Measurements from ENCODE around the gene OR14A2.
"Not testable (repeated sequence)": the region's sequence is repeated elsewhere in the genome, so short reads cannot be mapped to it uniquely, and the experiment has no call there.

Gene OR14A2

DNA sequence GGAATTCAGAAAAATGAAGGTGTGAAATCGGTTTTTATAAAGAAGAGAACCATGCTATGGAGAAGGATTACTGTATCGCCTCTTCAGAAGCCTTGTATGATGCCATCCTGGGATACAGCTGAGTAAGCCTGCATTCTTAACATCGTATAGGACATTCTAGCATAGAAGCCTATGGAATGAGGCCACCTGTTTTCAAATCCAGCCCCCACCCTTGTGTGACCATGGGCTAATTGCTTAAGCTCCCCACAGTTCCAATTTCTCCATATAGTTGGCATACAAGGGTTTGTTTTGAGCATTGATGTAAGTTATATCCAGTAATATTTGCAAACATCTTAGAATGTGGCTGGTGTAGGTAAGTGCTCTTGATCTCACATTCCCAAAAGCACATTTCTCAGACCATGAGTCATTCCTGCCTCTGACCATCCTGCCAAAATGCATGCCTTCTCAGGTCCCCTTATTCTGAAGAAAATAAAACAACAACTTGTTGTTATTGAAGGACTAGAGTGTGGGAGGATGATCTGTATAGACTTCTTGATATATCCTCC is 1.5 kb downstream of the OR14A2 start:
- no peak overlapping the region for H3K4me3 ChIP-seq (ENCODE audit: low read depth, low read length)
- TF ChIP-seq, protein P1, sequence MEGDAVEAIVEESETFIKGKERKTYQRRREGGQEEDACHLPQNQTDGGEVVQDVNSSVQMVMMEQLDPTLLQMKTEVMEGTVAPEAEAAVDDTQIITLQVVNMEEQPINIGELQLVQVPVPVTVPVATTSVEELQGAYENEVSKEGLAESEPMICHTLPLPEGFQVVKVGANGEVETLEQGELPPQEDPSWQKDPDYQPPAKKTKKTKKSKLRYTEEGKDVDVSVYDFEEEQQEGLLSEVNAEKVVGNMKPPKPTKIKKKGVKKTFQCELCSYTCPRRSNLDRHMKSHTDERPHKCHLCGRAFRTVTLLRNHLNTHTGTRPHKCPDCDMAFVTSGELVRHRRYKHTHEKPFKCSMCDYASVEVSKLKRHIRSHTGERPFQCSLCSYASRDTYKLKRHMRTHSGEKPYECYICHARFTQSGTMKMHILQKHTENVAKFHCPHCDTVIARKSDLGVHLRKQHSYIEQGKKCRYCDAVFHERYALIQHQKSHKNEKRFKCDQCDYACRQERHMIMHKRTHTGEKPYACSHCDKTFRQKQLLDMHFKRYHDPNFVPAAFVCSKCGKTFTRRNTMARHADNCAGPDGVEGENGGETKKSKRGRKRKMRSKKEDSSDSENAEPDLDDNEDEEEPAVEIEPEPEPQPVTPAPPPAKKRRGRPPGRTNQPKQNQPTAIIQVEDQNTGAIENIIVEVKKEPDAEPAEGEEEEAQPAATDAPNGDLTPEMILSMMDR (conservative IDR thresholded peaks at IDR 0.05; ENCODE audit: low read depth, low read length): no peak
- DNase-seq (ENCODE audit: low read depth): peak; percentile 8

DNA sequence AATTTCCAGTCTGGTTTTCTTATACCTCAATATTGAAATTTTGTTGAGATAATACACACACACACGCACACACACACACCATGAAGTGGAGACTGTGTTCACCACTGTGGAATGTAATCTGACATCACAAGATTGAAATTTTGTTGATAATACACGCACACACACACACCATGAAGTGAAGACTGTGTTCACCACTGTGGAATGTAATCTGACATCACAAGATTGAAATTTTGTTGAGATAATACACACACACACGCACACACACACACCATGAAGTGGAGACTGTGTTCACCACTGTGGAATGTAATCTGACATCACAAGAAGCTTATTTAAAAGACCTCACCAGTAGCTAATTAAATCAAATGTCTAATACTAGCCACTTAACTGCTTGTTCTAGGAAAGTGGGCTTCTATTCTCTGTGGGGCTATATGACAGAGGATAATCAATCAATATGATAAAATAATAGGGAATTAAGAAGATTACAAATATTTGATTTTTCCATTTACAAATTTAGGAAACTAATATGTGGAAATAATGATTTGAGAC is 5.7 kb downstream of the OR14A2 start:
- peak; percentile 27 for DNase-seq (ENCODE audit: low read depth)
- not testable (repeated sequence) for H3K4me3 ChIP-seq (ENCODE audit: low read depth, low read length)

DNA sequence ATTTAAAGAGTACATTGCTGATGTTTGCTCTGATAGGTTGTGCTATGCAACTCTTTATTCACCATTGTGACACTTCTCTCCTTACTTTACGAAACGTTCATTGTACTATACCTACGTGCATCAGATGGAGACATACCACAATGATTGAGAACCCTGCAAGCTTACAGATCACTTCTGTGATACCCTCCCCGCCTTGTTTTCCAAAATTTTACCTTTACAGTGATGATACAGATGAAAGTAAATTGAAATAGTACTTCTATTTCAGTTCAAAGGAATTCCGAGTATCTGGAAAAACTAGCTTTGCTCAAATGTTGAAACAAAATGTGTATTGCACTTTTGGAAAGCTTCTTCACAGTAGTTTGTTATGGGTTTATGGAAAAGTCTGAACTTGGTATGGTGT is 6.2 kb downstream of the OR14A2 start:
- DNase-seq (ENCODE audit: low read depth): no peak
- TF ChIP-seq, protein P1 (conservative IDR thresholded peaks at IDR 0.05; ENCODE audit: low read depth, low read length): no peak
- H3K4me3 ChIP-seq (ENCODE audit: low read depth, low read length): no peak overlapping the region

DNA sequence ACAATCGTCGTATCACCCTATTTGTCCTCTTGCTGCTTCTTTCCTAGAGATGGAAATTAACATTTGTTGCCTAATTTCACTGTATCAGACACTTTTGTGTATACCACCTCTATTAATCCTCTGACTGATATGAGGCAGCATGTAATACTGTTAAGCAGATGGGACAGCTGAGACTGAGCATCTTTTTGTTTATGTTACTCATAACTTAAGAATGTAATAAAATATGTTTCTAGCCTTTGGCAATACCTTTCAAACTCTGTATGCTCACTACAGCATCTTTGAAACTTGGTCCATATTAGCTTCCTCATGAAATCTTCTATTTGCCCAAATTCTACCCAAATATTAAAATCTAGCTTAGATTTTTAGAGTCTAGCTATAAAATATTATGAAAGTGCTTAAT is 7.2 kb downstream of the OR14A2 start:
- TF ChIP-seq, protein P1 (conservative IDR thresholded peaks at IDR 0.05; ENCODE audit: low read depth, low read length): no peak
- peak; percentile 1 for DNase-seq (ENCODE audit: low read depth)
- H3K4me3 ChIP-seq (ENCODE audit: low read depth, low read length): no peak overlapping the region

DNA sequence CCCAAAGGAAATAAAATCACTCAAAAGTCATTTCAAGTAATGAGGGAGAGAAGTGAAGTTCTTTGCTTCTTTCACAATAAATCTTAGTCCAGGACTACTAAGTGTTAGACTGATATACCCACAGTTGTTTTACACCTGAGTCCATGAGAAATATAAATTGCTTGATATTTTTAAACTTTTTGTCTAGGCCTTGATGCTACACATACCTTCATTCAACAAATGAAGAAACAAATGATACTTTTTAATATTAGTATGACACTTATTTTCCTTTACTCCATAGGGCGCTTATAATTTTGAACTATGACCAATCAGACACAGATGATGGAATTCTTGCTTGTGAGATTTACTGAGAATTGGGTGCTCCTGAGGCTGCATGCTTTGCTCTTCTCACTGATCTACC is 9.6 kb downstream of the OR14A2 start, which contains the start of gene OR14K1:
Gene OR14K1 (plus strand): TSS at position 301 of the 400 bp plus-strand sequence. CDS start 0 bp downstream, at position 301.
- H3K4me3 ChIP-seq (ENCODE audit: low read depth, low read length): no peak within 1 kb of the TSS
- TF ChIP-seq, protein P1 (conservative IDR thresholded peaks at IDR 0.05; ENCODE audit: low read depth, low read length): no peak
- DNase-seq (ENCODE audit: low read depth): no peak

DNA sequence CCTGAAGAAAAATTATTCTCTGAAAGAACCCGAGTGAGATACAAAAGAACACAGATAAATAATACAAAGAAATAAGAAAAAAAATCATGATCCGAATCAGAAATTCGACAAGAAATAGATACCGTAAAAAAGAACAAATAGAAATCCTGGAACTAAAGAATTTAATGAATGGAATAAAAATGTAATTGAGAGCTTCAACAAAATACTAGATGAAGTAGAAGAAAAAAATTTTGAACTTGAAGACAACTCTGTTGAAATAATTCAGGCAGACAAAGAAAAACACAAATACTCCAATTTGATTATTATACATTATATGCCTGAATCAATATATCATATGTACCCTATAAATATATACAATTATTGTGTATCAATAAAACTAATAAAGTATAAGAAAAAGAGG is 26.7 kb downstream of the OR14A2 start:
- DNase-seq (ENCODE audit: low read depth): no peak
- TF ChIP-seq, protein P1 (conservative IDR thresholded peaks at IDR 0.05; ENCODE audit: low read depth, low read length): no peak
- no peak overlapping the region for H3K4me3 ChIP-seq (ENCODE audit: low read depth, low read length)

DNA sequence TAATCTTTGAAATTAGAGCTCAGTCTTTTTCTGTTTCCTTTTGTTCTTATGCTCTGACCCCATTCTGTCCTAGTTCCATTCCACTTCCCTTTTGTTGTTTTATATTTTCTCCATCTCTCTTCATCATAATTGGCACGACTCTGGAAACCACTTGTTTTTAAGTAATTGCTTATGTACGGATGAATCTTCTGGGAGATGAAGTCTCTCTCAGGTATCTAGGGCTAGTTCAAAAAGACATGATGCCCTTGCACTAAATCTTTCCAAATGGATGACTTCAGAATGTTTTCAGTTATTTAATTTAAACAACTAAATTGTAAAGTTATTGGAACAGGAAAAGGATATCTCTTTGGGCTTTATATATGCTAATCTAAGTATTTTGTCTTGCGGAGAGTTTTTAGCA is 31.4 kb downstream of the OR14A2 start, which contains the start of gene OR6F1:
Gene OR6F1 (minus strand): TSS at position 101 of the 400 bp plus-strand sequence. CDS start 3,891 bp downstream, outside the sequence.
- no peak for DNase-seq (ENCODE audit: low read depth)
- TF ChIP-seq, protein P1 (conservative IDR thresholded peaks at IDR 0.05; ENCODE audit: low read depth, low read length): no peak

More for the DNA sequence above, 31.4 kb downstream of the OR14A2 start, which contains the start of gene OR6F1:
- no peak within 1 kb of the TSS for H3K4me3 ChIP-seq (ENCODE audit: low read depth, low read length)
